Activated naive CD8-positive, alpha-beta T cell treated with anti-CD3 and anti-CD28 coated beads for 36 hours (primary cell): Measurements from ENCODE around the gene LCLAT1. TPM values are rescaled to one million over a fixed set of nuclear protein-coding genes. Genes with fewer than 3 reads are reported as not detected.
"Not testable (repeated sequence)": the region's sequence is repeated elsewhere in the genome, so short reads cannot be mapped to it uniquely, and the experiment has no call there.

Source experiments
- DNase-seq: peaks from one replicate; pipeline ENCODE4 v3.0.0; 2021
- H3K27ac Mint-ChIP-seq: one replicate; pipeline ENCODE4 v1.8.0; 2022; ENCODE audit warnings: mild to moderate bottlenecking, moderate library complexity, mixed read lengths
- H3K27me3 Mint-ChIP-seq: one replicate; pipeline ENCODE4 v1.8.0; 2022; ENCODE audit warnings: mild to moderate bottlenecking, mixed read lengths
- H3K36me3 Mint-ChIP-seq: one replicate; pipeline ENCODE4 v1.8.0; 2021; ENCODE audit warnings: mild to moderate bottlenecking, mixed read lengths
- H3K4me1 Mint-ChIP-seq: one replicate; pipeline ENCODE4 v1.8.0; 2021; ENCODE audit warnings: mixed read lengths
- H3K4me3 Mint-ChIP-seq: one replicate; pipeline ENCODE4 v1.8.0; 2022; ENCODE audit warnings: mild to moderate bottlenecking, moderate library complexity, mixed read lengths
- H3K9me3 Mint-ChIP-seq: one replicate; pipeline ENCODE4 v1.8.0; 2022; ENCODE audit warnings: mixed read lengths
- total RNA-seq, 2 experiments: library from RNA; stranded (reverse); gene quantifications; one replicate each; pipeline ENCODE4 v1.2.3, GENCODE V29; 2021

The LCLAT1 gene
- total RNA-seq, 2 experiments from 2014 or later, result 26.6 to 31.5 TPM

GRCh38 chr2:30456579-30456978 is 9.5 kb downstream of the LCLAT1 start:
- H3K27ac Mint-ChIP-seq, result no peak overlapping the region
- no peaks in the 10 kb centered on the region for H3K9me3 Mint-ChIP-seq
- no peak overlapping the region for H3K4me3 Mint-ChIP-seq
- H3K36me3 Mint-ChIP-seq, result peaks cover 13% of the 10 kb centered on the region
- H3K27me3 Mint-ChIP-seq, result no peaks in the 10 kb centered on the region
- peaks cover 49% of the 10 kb centered on the region for H3K4me1 Mint-ChIP-seq
- DNase-seq, result no peak

DNA sequence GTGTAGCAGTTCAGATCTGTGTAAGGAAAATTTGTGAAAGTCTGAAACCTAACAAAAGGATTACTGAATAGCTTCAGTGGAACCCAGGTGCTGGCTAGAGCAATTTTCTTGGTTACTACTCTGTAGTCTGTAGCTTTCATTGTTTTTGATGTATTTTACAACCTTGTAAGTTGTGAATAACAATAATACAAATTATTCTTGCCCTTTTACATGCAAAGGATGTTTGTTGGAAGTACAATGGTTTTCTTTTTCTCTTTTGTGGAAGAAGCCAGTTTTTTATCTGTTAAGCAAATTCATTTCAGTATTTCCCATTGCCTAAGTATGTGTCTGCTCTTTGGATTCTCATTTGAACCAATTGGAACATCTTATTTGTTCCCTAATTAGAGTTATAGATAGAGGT is 10.2 kb downstream of the LCLAT1 start:
- H3K36me3 Mint-ChIP-seq, result peaks cover 18% of the 10 kb centered on the region
- no peak overlapping the region for H3K4me3 Mint-ChIP-seq
- no peak for DNase-seq
- no peak overlapping the region for H3K27ac Mint-ChIP-seq
- no peaks in the 10 kb centered on the region for H3K9me3 Mint-ChIP-seq
- H3K4me1 Mint-ChIP-seq, result peaks cover 52% of the 10 kb centered on the region
- no peaks in the 10 kb centered on the region for H3K27me3 Mint-ChIP-seq

DNA sequence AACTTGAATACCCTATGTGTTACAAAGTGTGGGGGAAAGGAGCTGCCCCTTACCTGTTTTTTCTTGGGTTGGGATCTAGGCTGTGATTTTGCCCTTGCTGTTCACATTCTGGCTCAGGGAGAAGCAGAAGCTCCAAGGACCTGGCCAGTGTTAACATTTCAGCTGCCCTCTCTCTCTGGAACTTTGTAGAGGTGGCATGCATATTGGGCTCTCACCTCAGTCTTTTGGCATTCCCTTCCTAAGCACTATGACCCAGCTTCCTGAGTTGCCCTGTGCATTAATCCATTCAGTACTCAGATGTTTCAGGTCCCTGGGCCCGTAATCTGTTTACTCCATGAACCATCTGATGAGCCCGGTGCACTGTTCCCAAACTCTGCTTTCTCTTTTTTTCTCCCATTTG is 12.1 kb downstream of the LCLAT1 start:
- DNase-seq, result no peak
- Mint-ChIP-seq H3K9me3 (no peaks in the 10 kb centered on the region), H3K4me1 (peaks cover 54% of the 10 kb centered on the region), H3K4me3 (no peak overlapping the region), H3K27ac (no peak overlapping the region), H3K27me3 (no peaks in the 10 kb centered on the region), H3K36me3 (peaks cover 24% of the 10 kb centered on the region)

GRCh38 chr2:30462131-30462857 is 15.2 kb downstream of the LCLAT1 start:
- H3K36me3 Mint-ChIP-seq, result peaks cover 32% of the 10 kb centered on the region

GRCh38 chr2:30463535-30463934 is 16.5 kb downstream of the LCLAT1 start:
- no peak overlapping the region for H3K27ac Mint-ChIP-seq
- no peak overlapping the region for H3K4me3 Mint-ChIP-seq
- DNase-seq, result no peak
- H3K9me3 Mint-ChIP-seq, result peaks cover 4% of the 10 kb centered on the region
- H3K36me3 Mint-ChIP-seq, result peaks cover 42% of the 10 kb centered on the region
- peaks cover 44% of the 10 kb centered on the region for H3K4me1 Mint-ChIP-seq
- H3K27me3 Mint-ChIP-seq, result no peaks in the 10 kb centered on the region

More at GRCh38 chr2:30462131-30462857, 15.2 kb downstream of the LCLAT1 start:
- no peak for DNase-seq
- peaks cover 3% of the 10 kb centered on the region for H3K9me3 Mint-ChIP-seq
- peaks cover 54% of the 10 kb centered on the region for H3K4me1 Mint-ChIP-seq
- H3K27me3 Mint-ChIP-seq, result no peaks in the 10 kb centered on the region
- H3K27ac Mint-ChIP-seq, result no peak overlapping the region
- no peak overlapping the region for H3K4me3 Mint-ChIP-seq

GRCh38 chr2:30464544-30465170 is 17.6 kb downstream of the LCLAT1 start:
- Mint-ChIP-seq H3K4me1 (peaks cover 42% of the 10 kb centered on the region), H3K4me3 (peak overlapping the region; percentile 9), H3K36me3 (peaks cover 50% of the 10 kb centered on the region), H3K27ac (peak overlapping the region; percentile 54), H3K9me3 (peaks cover 8% of the 10 kb centered on the region), H3K27me3 (no peaks in the 10 kb centered on the region)
- DNase-seq, result no peak

- peaks cover 10% of the 10 kb centered on the region for H3K9me3 Mint-ChIP-seq
- peak overlapping the region; percentile 9 for H3K4me3 Mint-ChIP-seq
- no peaks in the 10 kb centered on the region for H3K27me3 Mint-ChIP-seq
- peaks cover 53% of the 10 kb centered on the region for H3K36me3 Mint-ChIP-seq
- no peak for DNase-seq
- H3K4me1 Mint-ChIP-seq, result peaks cover 46% of the 10 kb centered on the region
- H3K27ac Mint-ChIP-seq, result peak overlapping the region; percentile 54
Measured at GRCh38 chr2:30465171-30465545, 18.1 kb downstream of the LCLAT1 start.

GRCh38 chr2:30466216-30466615 is 19.2 kb downstream of the LCLAT1 start:
- H3K4me3 Mint-ChIP-seq, result no peak overlapping the region
- no peak for DNase-seq
- H3K27me3 Mint-ChIP-seq, result no peaks in the 10 kb centered on the region
- peaks cover 48% of the 10 kb centered on the region for H3K36me3 Mint-ChIP-seq
- no peak overlapping the region for H3K27ac Mint-ChIP-seq
- peaks cover 12% of the 10 kb centered on the region for H3K9me3 Mint-ChIP-seq
- peaks cover 39% of the 10 kb centered on the region for H3K4me1 Mint-ChIP-seq

DNA sequence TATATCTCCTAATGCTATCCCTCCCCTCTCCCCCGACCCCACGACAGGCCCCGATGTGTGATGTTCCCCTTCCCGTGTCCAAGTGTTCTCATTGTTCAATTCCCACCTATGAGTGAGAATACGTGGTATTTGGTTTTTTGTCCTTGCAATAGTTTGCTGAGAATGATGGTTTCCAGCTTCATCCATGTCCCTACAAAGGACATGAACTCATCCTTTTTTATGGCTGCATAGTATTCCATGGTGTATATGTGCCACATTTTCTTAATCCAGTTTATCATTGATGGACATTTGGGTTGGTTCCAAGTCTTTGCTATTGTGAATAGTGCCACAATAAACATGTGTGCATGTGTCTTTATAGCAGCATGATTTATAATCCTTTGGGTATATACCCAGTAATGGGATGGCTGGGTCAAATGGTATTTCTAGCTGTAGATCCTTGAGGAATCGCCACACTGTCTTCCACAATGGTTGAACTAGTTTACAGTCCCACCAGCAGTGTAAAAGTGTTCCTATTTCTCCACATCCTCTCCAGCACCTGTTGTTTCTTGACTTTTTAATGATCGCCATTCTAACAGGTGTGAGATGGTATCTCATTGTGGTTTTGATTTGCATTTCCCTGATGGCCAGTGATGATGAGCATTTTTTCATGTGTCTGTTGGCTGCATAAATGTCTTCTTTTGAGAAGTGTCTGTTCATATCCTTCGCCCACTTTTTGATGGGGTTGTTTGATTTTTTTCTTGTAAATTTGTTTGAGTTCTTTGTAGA is 20.2 kb downstream of the LCLAT1 start:
- H3K27ac Mint-ChIP-seq, DNase-seq, H3K4me3 Mint-ChIP-seq, H3K27me3 Mint-ChIP-seq: not testable (repeated sequence)
- H3K4me1 Mint-ChIP-seq, result peaks cover 43% of the 10 kb centered on the region
- H3K36me3 Mint-ChIP-seq, result peaks cover 44% of the 10 kb centered on the region
- H3K9me3 Mint-ChIP-seq, result peaks cover 12% of the 10 kb centered on the region

DNA sequence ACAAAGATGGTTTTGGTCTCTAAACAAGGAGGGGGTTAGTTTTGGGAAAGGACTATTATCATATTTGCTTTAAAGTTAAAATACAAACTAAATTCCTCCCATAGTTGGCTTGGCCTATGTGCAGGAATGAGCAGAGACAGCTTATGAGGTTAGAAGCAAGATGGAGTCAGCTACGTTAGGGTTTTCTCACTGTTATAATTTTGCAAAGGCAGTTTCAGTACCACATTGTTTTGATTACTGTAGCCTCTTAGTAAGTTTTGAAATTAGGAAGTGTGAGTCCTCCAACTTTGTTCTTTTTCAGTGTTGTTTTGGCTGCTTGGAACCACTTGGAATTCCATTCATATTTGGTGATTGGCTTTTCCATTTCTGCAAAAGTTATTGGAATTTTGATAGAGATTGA is 23.4 kb downstream of the LCLAT1 start:
- DNase-seq, result no peak
- Mint-ChIP-seq H3K36me3 (peaks cover 35% of the 10 kb centered on the region), H3K4me3 (no peak overlapping the region), H3K27ac (no peak overlapping the region), H3K4me1 (peaks cover 46% of the 10 kb centered on the region), H3K9me3 (peaks cover 12% of the 10 kb centered on the region), H3K27me3 (no peaks in the 10 kb centered on the region)

- no peaks in the 10 kb centered on the region for H3K27me3 Mint-ChIP-seq
- H3K4me3 Mint-ChIP-seq, result no peak overlapping the region
- H3K36me3 Mint-ChIP-seq, result peaks cover 29% of the 10 kb centered on the region
- peaks cover 48% of the 10 kb centered on the region for H3K4me1 Mint-ChIP-seq
- H3K9me3 Mint-ChIP-seq, result peaks cover 10% of the 10 kb centered on the region
- H3K27ac Mint-ChIP-seq, result no peak overlapping the region
- no peak for DNase-seq
Measured at GRCh38 chr2:30472326-30472725, 25.3 kb downstream of the LCLAT1 start.

GRCh38 chr2:30475542-30475941 is 28.5 kb downstream of the LCLAT1 start:
- H3K27me3 Mint-ChIP-seq, result no peaks in the 10 kb centered on the region

GRCh38 chr2:30476636-30477035 is 29.6 kb downstream of the LCLAT1 start:
- no peak for DNase-seq
- Mint-ChIP-seq H3K27ac (no peak overlapping the region), H3K4me1 (peaks cover 43% of the 10 kb centered on the region), H3K9me3 (no peaks in the 10 kb centered on the region), H3K36me3 (peaks cover 13% of the 10 kb centered on the region), H3K27me3 (no peaks in the 10 kb centered on the region), H3K4me3 (no peak overlapping the region)

More at GRCh38 chr2:30475542-30475941, 28.5 kb downstream of the LCLAT1 start:
- Mint-ChIP-seq H3K36me3 (peaks cover 8% of the 10 kb centered on the region), H3K4me1 (peaks cover 37% of the 10 kb centered on the region), H3K27ac (no peak overlapping the region), H3K4me3 (no peak overlapping the region), H3K9me3 (no peaks in the 10 kb centered on the region)
- no peak for DNase-seq

DNA sequence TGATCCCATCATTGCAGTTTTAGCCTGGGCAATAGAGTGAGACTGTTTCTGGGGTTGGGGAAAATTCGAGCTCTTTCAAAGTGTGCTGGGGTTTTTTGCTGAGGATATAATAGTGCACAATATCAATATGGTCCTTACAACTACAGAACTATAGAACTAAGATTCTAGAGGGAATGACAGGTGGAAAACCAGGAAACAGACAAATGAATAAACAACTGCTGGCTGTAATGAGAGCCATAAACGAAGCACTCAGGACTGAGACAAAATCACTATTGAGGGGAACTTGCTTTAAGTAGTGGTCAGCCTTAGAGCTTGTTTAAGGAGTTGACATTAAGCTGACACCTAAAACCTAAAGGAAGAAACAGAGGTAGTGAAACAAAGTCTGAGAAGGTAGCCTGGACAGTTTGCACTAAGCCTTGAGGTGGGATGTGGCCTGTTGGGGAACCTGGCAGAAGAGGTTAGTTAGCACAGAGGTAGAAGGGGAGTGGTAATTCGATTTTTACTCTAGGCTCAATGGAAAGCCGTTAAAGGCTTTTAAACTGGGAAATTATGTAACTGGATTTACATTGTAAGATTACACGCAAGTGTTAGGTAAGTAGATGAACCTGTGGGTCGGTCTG is 33.8 kb downstream of the LCLAT1 start:
- peaks cover 27% of the 10 kb centered on the region for H3K4me1 Mint-ChIP-seq
- H3K36me3 Mint-ChIP-seq, result peaks cover 15% of the 10 kb centered on the region
- no peaks in the 10 kb centered on the region for H3K9me3 Mint-ChIP-seq
- H3K4me3 Mint-ChIP-seq, result no peak overlapping the region
- no peaks in the 10 kb centered on the region for H3K27me3 Mint-ChIP-seq
- peak overlapping the region; percentile 3 for H3K27ac Mint-ChIP-seq
- no peak for DNase-seq

DNA sequence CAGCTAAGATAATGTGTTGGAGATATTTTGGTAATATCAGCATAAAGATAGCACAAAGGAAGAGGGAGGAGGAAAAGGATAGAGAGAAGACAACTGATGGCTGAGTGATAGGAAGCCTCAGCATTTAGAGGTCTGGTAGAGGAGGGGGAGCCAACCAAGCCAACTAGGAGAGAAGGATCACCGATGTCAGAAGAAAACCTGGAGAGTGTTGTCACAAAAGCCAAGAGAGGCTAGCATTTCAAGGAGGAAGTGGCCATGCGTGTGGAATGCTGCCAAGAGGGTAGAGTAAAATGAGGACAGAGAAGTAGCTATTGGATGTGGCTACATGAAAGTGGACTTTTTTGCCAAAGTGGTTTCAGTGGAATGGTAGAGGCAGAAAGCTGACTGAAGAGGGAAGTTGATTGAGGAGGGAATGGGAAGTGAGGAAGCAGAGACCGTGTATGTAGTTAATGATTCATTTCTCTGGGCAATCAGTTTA is 34.3 kb downstream of the LCLAT1 start:
- H3K9me3 Mint-ChIP-seq, result no peaks in the 10 kb centered on the region
- no peaks in the 10 kb centered on the region for H3K27me3 Mint-ChIP-seq
- H3K27ac Mint-ChIP-seq, result peak overlapping the region; percentile 3
- H3K4me1 Mint-ChIP-seq, result peaks cover 26% of the 10 kb centered on the region
- peaks cover 15% of the 10 kb centered on the region for H3K36me3 Mint-ChIP-seq
- DNase-seq, result no peak
- H3K4me3 Mint-ChIP-seq, result no peak overlapping the region
